SK-N-DZ (cell line): ENCODE results near the gene KIAA1755.

ENCODE experiments used
- DNase-seq: peaks from one replicate; pipeline ENCODE4 v3.0.0-alpha.2; 2015; ENCODE audit warnings: low spot score

Gene KIAA1755

DNA sequence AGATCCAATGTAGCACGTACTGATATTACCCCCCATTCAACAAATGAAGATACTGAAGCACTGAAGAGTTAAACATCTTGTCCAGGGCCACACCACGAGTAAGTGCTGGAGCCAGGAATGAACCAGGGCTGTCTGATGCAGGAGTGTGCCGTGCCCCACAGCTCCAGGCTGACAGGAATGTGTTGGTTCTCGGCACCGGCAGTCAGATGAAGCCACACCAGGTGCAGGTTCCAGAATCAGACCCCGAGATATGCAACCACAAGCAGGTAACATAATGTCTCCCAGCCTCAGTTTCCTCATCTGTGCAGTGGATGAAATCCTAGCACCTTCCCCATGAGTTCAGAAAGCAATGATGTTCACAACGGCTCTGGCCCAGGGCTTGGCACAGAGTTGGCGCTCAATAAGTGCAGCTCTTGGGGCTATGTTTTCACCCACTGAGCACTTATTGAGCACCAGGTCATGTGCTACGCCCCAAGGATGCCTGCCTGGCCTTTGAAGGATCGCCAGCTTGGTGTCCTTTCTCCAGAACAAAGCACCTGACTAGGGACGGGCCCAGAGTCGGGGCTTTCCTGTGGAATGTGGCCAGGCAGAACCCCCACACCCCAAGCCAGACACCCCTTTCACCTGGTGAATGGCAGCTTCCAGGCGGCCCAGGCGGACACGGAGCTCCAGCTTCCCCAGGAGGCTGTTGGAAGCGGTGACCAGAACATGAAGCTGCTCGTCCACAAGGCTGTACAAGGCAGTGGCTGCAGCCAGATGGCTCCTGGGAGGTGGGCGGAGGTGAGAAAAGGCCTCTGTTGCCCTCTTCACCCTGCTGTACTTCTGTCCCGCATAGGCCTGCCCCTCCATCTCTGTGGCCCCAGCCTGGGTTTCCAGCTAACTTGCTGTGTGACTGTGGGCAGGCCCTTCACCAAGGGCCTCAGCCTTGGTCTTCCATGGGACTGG, 41.3 kb downstream of the KIAA1755 start:
- DNase-seq: no peak

DNA sequence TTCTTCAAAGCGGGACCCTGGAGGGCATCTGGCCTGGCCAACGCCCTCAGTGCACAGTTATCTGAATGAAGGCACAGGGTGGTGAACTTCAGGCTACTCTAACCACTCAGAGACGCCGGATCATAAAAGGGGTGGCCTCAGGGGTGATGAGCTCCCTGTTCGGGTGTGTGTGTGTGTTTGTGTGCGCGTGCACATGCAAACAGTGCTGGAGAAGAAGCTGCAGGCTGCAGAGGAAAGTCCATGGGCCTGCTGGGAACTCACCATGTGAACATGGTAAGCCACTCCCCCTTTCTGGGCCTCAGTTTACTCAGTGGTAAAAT, 42.0 kb downstream of the KIAA1755 start:
- DNase-seq: no peak

DNA sequence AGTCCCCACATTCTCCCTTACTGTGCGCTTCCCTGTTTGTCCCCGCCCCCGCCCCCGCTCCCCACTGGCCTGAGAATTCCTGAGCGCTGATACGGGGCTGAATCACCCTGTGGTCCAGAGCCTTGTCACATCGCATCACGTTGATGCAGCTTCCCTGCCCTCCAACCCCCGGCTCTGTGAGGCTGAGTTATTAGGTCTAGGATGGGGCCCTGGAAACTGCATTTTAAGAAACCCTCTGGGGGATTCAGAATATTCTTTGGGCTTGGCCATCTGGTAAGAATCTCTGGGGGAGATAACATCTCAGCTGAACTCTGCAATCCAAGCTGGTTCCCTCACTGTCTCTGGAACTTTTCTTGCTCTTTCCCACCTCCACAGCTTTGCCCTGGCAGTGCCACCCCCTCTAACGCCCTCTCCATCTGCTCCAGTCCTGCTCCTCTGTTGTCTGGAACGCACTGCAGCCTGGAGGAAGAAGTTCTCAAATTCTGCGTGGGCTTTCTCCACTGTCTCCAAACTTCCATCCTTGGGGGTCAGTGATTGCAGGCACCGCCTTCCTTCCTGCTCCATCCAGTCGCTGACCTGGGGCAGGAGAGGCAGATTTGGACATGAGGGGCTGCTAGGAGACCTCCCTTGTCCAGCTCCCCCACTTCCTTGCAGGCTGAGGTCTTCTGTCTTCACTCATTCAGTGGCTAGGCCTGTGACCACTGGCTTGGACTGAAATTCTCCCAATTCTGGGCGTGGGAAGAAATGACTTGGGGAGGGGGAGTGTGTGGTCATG, 42.6 kb downstream of the KIAA1755 start:
- DNase-seq: peak; percentile 66

DNA sequence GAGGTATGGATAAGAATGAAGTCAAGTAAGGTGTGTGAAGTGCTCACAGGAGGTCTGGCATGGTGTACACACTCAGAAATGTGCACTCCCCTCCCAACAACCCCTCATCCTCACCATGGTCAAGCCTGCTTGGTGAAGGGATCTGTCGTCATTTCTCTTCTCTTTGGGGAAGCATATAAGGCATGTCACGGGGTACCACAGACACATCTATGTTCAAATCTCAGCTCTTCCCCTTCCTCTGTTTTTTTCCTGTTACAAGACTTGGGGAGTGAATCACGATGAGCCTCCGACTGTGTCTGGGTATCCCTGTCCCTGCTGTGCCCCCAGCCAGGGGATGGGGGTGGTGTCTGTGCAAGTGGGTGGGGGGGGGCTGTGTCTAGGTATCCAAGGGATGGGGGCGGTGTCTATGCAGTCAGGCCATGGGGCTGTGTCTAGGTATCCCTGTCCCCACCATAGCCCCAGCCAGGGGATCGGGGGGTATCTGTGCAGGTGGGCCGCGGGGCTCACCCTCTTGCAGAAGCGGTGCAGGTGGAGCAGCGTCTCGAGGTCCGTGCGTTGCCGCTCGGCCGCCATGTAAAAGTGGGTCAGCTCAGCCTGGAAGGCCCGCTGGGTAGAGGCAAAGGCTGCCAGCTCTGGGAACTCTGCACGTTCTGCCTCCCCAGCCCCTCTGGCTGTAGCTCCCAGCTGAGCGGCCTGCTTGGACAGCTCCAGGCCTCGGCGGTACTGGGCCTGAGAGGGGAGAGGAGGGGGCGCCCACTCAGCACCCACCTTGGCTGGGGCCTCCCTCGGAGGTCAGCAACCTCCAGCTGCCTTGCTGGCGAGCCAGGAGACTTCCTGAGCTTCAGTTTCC, 43.6 kb downstream of the KIAA1755 start:
- DNase-seq: no peak

DNA sequence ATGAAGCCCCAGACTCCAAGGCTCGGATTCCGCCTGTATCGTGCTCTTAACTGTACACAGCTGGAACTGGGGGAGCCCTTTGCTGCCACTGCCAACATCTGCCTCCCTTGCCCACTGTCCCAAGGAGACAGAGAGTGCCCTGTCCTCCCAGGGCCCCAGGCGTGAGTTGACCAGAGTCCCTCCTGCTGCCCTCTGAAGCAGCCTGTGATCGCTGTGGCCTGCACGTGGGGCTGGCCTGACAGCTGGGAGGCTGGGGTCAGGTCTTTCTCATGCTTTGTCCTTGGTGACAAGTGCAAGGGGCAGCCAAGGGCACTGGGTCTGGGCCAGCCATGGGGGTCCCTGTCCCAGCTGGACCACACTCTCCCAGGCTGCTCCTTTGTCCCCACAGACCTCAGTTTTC, 44.3 kb downstream of the KIAA1755 start:
- no peak for DNase-seq

DNA sequence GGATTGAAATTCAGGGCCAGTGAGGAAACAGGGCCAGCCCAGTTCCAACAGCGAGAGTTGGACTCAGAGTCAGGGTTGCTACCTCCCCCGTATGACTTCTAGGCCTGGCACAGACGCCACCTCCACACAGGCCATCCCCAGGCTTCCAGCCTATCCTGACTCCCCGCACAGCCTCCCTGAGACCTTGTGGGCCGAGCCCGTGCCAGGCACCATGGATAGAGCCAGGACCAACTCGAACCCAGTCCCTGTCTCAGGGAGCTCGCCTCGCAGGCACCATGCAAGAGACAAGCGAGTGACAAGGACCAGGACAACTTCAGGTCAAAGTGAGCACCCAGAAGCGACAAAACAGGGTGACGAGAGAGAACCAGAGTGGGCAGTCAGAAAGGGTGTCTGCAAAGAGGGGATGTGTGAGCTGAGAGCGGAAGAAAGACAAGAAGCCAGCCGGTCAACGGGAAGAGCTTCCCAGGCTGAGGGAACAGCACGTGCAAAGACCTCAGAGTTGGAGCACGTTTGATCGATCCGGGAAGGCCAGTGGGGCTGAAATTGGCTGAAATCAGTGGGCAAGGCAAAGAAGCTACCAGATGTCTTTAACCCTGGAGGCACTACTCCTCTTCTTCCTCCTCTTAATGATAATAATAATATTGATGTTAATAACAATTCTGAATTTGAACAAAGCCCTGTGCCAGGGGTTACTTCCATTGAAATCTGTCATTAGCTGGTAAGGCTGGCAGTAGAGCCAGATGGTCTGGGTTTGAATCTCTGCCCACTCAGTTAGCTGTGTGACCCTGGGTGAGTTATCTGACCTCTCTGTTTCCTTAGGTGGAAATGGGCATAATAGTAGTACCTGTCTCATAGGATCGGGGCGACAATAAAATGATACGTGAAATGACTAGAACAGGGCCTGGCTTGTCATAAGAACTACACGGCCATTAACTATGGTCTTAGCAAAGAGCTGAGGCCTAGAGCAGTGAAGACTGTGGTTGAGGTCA, 45.0 kb downstream of the KIAA1755 start:
- DNase-seq: no peak

DNA sequence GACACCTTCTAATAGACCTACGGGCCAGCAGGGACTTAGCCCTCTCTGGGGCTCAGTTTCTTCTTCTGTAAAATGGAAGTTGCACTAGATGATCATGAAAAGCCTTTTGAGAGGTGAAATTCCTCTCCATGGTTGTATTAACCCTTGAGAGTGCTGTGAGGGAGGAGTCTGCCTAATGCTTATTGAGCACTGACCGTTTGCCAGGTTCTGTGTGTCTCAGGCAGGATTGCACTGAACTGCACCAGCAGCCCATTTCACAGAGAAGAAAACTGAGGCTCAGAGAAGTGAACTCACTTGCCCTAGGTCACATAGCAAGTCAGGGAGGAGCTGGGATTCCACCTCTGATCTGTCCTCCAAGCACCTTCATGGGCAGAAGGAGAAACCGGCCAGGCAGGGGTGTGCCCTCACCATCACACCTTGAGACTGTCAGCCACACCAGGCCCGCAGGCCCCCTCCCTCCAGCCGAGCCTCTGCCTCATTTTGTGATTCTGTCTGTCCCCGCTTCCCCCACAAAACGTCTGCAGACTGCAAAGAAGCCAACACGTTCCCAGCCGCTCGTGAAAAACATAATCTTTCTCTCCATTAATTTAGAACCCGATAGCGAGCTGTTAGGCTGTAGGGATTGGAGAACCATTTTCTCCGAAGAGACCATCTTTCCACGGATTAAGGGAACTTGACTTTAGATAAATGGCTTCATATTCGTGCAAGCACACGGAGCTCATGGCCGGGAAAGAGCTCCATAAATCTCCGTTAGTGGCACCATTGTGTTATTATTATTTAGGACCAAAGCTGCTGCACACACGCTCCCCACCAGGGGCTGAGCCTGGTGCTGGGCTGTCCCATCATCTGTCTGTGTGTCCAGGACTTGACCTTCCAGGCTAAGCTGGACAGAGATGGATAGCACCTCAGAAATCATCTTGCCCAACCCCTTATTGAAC, 46.0 kb downstream of the KIAA1755 start:
- no peak for DNase-seq

DNA sequence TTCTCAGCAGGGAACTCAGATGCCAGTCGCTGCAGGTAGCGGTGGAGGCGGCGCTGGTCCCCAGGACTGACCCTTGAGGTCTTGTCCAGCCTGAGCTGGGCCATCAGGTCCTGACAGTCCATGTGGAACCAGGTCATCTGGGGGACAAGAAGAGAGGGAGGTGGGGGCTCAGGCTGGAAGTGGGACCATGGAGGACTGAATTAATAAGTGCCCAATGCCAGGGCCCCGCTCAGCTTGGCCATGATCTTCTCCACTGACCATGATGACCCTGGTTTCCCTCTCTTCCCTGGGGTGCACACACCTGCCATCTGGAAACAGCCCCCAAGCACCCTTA, 47.0 kb downstream of the KIAA1755 start:
- DNase-seq: no peak

DNA sequence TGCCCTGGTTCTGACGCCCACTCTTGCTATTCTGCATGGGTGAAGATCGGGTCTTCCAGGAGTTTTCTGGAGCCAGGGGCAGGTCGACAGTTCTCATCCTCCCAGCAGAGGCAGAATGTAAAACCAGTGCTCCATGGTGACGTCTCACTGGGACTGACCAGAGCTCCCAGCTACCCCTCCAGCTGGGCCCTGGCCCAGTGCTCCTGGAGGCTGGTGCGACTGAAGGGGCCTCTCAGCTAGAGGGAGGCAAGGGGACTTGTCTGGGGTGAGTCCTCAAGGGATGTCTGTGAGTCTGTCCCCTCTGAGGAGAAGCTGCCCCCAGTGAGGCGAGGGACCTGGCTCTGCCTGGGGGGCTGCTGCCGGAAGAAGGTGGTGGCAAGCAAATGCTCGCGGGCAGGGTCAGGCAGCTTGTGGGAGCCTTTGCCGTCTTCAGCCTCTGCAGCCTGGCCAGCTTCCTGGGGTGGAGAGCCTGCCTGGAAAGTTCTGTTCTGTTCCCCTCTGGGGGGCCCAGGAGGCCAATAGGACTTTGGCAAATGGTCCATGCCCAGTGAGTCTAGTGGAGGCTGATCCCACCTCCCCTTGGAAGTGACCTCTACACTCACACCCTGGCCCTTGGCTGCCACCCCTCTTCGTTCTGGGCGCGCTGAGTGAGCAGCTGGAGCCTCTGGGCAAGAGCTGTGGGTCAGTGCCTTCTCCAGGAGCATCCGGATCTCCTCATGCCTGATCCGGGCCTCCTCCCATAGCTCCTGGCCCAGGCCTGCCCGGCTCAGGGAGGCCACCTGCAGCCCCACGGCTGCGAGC, 47.5 kb downstream of the KIAA1755 start:
- no peak for DNase-seq

DNA sequence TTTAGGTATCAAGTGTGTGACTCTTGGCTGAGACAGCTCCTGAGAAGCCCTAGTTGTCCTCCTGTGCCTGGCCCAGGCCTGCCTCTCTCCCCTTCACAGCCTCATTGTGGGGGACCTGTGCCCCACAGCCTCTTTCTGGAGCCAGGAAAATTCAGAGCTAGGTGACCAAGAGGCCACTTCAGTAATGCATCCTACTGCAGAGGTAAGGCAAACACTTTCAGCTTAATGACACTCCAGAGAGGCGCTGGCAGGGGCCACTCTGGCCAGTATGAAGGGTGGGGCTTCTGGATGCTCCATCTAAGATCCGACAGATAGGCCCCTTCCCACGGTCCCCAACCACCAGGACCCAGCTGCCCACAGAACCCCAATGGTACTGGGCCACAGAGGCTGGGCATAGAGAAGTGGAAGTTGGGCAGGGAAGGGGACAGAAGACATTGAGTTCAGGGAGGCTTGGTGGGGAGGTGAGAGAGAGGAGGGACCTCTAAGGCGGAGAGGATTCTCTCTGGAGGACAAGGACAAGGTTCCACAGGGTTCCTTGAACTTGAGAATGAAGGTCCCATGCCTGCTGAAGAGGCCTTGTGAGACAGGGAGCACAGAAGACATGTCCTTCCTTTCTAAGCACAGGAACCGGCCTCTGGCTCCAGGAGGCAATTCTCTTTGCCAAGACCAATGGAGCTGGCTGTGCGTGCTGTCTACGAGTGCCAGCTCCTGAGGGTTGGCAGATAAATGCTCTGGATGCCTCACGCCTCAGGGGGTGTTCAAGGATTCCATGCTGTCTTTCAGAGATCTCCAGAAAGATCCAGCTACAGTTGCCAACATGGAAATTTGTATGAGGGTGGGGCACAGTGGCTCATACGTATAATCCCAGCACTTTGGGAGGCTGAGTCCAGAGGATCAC, 49.1 kb downstream of the KIAA1755 start:
- DNase-seq: no peak

DNA sequence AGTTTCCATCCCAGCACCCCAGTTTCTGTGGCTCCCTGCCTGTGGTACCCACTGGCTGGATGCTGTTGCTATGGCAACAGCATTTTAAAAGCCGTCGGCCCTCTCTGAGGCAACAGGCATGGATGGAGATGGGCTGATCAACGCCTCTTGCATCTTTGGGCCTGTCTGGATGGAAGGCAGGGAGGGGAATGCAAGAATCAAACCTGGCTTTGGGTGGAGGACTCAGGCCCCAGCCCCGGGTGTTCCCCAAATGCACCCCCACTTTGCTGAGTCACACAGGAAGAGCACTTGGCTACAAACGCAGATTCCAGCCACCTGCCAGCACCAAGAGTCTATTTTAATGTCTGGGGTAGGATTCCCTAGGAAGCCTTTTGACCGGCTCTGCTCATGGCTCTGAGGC, 49.8 kb downstream of the KIAA1755 start:
- DNase-seq: no peak

DNA sequence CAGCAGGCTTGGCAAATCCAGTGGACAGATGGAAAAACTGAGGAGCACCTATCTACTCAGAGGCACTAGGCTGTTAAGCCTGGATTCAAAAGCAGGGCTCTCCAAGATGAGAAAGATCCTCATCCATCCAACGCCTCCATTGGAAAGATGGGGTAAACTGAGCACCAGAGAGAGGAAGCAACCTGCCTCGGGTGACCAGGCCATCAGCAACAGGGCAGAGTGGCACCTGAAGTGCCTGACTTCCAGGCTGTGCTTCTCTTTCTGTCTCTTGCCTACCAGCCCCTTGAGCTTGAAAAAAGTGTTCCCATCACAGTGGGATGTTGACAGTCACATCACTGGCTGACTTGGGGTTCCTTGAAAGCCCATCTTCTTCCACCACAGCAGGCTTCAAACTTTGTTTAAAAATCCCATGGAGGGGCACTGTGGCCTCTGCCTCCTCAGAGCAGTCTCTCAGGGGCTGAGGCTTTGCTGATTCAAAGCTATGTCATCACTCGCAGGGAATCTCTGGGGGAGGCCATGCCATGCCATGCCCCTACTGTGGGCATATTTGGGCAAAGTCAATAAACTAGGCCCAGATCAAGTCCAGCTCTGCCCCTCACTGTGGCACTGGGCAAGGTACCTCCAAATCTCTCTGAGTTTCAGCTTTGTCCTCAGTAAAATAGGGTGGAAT, 50.7 kb downstream of the KIAA1755 start:
- no peak for DNase-seq

DNA sequence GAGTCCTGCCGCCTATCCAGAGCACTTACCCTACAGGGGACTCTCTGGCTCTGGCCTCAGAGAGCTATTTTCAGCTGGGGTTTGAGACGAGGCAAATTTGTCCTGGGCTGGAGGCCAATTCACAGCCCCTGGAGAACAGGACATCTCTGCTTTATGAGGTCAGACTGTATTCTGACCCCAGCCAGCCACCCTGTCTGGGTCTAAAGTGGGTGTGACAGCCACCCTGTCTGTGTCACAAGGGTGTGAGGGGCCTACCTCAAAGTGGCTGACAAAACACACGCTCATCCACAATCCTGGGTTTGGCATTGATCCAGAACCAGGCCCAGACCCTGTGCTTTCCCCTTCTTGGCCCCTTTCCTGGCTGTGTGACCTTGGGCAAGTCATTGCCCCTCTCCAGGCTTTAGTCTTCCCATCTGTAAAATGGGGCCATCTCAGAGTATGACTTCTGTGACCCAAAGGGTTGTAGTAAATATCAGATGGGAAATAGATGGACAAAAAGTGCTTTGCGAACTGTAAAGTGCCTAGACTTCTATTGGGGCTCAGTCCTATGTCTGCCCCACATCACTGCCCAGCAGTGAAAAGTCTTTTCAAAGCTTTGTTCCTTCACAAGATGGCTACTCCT, 51.4 kb downstream of the KIAA1755 start:
- DNase-seq: no peak

DNA sequence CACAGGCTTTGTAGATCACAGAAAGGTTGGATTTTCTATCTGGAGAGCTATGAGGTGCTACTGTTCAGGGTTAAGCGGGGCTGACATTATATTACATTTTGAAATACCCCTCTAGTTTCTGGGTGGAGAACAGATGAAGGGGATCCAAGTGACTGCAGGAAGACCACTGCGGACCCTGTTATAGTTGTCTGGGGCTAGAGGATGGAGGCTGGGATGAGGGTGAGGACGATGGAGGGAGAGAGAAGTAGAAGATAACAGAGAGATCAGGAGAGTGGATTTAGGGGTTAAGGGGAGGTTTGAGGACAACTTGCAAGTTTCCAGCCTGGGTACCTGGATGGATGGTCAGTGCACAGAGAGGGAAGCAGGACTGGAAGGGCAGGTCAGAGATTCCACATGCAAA, 52.0 kb downstream of the KIAA1755 start:
- no peak for DNase-seq

DNA sequence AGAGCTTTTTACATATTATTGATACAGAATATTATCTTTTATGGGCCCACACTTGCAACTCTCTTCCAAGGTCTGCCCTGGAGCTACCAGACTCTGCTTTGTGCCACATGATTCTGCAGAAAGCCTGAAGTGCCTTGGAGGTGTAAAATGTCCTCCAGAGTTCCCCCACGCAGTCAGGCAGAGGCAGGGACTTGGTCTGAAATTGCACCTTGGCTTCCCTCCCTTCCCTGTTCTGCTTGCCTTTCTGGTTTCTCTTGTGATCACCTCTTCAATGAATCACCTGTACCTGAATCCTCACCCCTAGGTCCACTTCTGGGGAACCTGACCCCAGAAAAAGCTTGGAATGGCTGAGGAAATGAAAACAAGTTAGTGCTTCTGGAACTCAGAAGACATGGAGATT, 52.4 kb downstream of the KIAA1755 start:
- DNase-seq: no peak

DNA sequence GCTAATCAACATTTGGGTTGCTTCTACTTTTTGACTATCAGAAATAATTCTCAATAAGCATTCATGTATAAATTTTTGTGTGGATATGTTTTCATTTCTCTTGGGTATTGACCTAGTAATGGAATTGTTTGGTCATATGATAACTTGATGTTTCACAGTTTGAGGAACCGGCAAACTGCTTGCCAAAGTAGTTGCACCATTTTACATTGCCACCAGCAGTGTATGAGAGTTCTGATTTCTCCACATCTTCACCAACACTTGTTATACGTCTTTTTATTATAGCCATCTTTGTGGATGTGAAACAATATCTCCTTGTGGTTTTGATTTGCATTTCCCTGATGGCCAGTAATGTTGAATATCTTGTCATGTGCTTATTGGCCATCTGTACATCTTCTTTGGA, 52.9 kb downstream of the KIAA1755 start:
- DNase-seq: no peak

DNA sequence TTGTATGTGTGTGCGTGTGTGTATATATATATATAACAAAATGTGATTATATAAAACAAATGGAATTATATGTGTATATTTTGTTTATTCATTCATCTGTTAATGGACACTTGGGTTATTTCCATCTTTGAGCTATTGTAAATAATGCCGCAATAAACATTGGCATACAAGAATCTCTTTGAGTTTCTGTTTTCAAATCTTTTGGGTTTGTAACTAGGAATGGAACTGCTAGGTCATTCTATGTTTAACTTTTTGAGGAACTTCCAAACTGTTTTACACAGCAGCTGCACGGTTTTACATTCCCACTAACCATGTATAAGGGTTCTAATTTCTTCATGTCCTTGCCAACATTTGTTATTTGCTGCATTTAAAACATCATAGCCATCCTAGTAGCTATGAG, 55.5 kb downstream of the KIAA1755 start:
- DNase-seq: no peak
